GM20431 (cell line): Measurements from ENCODE around the gene CACNA1G.

Experiments
- in situ Hi-C: fragments of 300-500 bp; cut with MseI, MboI; formaldehyde crosslinking; loops from one replicate; pipeline ENCODE4 v1.15.0; 2020; ENCODE audit warnings: low sequenced_read_pairs; ENCODE audit not compliant: unreplicated experiment

CACNA1G gene

DNA sequence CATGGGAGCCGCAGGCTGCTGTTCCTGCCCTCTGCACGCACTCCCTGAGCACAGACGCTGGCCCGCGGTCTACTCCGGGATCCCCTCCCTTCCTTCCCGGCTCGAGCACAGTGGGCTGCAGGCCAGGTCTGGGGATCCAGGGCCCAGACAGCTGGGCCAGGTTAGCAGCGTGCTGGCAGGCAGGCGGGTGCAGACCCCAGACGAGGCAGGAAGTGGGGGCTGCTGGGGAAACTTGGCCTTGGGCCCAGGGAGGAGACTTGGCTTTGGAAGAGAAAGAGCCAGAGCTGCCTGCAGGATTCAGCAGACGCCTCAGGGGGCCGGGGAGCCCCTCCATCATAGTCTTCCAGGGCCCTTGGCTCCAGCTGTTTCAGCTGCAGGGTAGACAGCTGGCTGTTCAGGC lies 44.0 kb downstream of the CACNA1G start:
- in situ Hi-C loops = no loop called here

DNA sequence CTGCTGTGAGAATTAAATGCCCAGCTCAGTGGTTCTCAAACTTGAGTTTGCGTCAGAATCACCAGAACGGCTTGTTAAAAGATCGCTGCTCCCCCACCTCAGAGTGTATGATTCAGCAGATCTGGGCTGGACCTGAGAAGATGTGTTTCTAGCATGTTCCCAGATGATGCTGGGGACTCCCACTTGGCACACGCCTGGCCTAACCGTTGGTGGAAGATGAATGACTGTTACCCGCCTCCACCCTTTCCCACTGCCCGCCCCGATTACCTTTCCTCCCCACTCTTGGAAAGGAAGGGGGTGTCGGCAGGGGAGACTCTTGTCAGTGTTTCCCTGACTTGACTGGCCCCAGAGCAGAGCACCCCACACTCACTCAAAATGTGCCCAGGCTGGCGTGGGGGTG lies 44.9 kb downstream of the CACNA1G start:
- in situ Hi-C loops = no loop called here

DNA sequence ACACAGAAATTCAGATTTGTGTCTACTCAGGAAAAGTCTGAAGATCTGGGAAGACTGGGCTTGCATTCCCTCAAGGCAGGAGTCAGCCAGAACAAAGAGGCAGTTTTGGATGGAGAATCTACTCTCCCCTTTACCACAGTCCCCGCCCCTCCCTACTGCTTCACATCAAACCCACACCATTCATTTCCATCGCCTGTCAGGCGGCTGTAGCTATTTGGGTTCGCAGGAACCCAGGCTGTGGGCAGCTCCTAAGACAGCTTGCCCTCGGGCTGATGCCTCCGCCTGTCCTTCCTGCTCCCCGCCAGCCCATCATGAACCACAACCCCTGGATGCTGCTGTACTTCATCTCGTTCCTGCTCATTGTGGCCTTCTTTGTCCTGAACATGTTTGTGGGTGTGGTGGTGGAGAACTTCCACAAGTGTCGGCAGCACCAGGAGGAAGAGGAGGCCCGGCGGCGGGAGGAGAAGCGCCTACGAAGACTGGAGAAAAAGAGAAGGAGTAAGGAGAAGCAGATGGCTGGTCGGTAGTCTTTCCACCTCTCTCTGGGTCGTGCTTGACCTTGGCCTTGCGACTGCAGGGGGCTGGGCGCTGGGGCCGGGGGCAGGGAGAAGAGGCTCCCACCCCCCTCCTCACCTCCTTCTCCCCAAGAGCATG lies 47.1 kb downstream of the CACNA1G start:
- in situ Hi-C loops = no loop called here

DNA sequence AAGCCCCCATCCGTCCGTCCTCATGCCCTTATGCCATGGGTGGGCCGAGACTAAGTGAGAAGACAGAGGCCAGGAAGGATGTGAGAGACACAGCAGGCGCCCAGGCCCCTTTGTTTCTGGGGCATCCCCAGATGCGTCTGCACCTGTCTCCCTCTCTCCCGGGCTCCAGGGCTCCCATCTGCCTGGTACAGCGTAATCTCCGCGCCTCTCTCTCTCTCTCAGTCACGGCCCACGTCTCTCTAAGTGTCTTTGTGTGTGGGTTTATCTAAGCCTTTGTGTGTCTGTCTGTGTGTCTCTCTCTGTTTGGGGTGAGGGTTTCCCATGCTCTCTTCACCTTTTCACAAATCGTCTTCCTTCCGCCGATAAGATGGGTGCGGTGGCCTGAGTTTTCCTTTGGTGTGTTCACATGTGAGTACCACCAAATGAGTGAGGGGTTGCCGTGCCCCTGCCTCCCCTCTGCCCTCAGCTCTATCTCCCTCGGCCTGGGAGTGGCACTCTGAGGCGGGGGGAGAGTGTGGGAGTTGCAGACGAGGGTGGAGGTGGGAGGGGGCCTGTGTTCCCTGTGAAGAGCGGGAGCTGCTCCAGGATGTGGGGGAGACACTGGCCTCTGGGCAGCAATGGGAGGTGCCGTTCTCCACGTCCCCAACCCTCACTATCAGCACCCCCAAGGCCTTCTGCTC lies 48.3 kb downstream of the CACNA1G start:
- in situ Hi-C loops = no loop called here

DNA sequence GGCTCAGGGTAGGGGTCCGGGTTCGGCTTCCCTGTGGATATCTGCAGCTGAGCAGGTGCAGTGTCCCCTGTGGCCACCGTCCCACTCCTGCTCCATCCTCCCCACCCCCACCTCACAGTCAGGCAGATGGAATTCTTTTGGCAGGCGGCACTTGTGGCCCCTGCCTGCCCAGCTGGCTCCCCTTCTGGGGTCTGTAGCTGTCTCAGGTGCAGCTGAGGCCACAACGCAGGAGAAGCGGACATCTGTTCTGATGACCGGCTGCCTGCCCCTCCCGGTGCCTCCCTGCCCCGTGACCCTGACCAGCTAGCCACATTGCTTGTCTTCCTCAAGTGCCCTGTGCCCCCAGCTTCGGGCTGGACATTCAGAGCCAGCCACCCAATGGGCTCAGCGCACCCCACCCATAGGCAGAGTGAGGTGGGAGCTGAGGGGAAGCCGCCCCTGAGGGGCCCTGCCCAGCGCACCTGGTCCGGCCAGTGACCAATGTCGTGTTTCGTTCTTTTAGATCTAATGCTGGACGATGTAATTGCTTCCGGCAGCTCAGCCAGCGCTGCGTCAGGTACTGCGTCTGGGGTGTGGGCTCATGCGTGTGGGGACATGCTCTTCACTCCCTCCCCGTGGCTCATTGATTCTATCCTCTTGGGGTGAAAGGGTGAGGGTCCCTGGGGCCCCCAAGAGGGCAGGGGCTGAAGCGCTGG lies 49.0 kb downstream of the CACNA1G start:
- in situ Hi-C loops = no loop called here

DNA sequence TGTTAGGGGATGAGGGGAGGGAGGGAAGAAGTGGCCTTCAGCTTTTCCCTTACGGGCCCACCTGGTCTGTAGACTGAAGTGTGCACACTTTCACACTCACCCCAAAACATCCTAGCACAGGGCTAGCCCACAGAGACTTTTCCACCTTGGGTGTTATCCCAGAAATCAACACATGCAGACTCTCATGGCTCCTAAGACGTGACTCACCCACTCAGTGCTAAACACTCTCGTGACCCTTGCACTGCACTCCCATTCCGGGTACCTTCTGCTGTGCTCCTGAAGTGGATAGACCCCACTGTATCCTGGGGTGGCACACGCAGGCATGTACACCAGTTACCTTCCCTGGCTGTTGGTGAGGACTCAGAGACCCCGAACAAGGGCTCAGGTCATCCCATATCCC lies 51.1 kb downstream of the CACNA1G start:
- in situ Hi-C loops = no loop called here

DNA sequence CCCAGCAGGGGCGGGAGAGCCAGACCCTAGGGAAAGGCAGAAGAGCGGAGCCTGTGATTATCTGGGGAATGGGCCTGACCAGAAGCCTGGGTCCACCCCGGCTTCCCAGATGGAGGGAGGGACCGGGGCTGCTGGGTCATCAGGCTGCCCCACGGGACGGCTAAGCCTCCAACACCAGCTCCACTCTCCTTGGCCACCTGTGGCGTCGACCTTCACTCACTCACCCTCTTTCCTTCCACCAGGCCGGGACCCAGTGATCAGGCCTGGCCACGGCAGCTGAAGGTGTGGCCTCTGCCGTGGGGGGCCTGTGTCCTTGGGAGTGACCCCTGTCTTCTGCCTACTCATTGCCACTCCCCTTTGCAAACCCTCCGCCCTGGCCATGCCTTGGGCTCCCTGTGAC lies 51.8 kb downstream of the CACNA1G start:
- in situ Hi-C loops = no loop called here

DNA sequence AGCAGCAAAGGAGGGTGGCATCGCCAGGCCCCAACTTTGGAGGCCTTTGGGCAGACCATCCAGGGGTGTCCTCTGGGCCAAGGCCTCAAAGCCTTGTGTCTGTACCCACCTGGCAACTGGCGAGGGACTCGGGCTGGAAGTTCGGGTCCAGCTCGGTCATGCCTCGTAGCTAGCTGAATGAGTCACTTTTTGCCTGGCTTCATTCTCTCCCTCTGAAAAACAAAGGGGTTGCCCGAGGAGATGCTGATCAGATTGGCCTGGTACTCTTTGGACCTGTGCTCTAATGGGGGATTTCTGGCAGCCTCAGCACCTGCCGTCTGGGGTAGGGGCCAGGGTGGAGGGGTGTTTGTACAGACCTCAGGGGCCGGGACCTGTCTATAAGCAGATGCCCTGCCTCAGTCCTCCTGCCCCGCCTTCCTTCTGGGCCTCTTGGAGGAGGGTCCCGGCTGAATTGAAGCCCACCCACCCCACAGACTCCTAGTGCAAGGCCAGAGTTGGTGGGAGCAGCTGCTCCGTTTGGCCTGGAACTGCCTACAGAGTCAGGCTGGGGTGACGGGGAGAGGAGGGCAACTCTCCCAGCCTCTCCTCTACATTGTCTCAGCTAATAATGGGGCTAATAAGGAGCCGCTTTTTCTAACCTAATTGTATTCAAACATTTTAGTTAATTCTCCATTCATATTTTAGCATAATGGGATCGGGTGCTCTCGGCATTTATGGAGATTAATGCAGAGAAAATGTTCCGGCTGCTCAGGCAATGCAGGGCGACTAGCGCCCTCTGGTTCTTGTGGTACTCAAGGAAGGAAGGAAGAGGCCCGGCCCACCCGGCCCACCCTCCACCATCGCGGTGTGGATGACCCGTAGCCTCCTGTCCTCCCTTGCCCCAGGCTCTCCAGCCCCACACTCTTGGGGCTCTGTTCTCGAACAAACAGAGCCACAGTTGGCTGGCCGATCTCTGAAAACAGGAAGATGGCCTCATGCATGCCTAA lies 52.8 kb downstream of the CACNA1G start:
- in situ Hi-C loops = no loop called here

DNA sequence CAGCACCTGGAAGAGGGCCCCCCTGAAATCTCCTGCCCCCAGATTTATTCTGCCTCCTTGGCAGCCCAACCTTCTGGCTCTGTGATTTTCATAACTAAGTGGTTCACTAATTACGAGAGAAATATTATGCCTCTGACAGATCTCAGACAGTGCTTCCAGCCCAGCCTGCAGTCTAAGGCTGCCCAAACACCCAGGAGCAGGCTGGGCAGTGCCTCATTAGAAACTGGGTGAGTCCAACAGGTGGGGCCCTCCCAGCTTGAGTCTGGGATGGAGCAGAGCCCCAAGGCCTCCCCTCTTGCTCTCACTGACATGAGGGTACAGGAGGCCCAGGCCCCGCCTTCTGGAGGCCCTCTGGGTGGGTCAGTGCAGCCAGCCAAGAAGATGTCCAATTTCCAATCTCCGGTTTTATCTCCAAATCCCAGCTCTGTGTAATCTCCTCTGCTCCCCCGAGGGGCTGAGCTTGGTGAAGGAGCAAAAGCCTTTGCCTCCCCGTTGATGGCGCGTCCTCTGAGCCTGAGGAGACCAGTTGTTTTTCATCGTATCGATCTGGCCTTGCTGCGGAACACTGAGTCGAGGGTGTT lies 54.0 kb downstream of the CACNA1G start:
- in situ Hi-C loops = no loop called here

DNA sequence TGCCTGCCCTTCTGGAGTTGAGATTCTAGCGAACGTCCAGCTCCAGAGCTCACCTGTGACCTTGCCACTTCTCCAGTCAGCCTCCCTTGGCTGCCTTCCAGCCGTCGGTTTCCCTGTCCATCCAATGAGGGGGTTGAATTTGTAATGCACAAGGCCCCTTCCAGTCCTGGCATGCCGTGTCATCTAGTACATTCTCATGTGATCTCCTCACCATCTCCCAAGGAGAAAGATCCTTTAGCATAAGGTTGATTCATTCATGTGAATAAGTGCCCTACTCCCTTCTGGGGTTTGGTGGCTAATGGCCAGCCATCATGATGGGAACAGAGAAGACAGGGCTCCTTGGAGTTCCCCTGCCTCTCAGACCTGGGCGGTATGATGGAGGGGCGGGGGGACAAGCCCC lies 55.3 kb downstream of the CACNA1G start:
- in situ Hi-C loops = no loop called here

DNA sequence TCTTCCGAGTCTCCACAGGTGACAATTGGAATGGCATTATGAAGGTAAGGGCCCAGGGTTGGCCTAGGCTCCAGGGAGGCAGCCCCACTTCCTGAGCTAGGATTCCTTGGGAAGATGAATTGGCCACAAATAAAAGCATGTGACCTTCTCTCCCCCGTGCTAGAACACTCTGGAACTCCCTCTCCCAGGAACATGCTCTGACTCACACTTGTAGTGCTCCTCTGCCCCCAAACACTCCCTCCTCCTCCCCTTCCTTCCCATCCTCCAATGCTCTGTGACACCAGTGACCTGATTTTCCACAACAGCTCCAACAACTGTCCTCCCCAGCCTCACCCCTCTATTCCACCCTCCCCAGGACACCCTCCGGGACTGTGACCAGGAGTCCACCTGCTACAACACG lies 57.8 kb downstream of the CACNA1G start:
- in situ Hi-C loops = no loop called here

DNA sequence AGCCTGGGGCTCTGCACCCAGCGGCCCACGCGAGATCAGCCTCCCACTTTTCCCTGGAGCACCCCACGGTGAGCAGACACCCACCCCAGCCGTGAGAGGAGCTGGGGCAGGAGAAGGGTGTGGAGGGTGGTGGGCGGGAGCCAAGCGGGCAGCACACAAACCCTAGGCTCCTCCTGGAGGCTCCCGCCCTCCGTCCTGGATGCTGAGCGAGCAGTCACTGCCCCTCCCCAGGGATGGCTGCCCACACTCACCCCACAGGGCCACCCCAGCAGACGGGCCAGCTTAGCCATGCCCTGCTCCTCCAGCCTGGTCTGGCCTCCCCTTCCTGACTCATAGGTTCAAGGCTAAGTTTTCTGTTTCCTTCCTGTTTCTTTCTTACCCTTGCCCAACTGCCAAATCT lies 58.4 kb downstream of the CACNA1G start:
- in situ Hi-C loops = no loop called here

DNA sequence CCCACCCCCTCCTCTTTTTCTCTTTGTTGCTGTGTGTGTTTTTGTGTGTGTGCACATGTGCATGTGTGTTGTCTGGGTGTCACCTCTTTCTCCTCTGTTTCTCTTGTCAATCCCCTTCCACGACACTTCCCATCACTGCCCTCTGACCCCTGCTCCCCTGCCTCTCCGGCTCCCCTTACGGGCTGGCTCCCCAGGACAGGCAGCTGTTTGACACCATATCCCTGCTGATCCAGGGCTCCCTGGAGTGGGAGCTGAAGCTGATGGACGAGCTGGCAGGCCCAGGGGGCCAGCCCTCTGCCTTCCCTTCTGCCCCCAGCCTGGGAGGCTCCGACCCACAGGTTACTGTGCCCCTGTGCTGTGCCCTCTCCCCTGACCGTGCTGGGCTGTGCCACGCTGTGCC lies 59.0 kb downstream of the CACNA1G start:
- in situ Hi-C loops = no loop called here

DNA sequence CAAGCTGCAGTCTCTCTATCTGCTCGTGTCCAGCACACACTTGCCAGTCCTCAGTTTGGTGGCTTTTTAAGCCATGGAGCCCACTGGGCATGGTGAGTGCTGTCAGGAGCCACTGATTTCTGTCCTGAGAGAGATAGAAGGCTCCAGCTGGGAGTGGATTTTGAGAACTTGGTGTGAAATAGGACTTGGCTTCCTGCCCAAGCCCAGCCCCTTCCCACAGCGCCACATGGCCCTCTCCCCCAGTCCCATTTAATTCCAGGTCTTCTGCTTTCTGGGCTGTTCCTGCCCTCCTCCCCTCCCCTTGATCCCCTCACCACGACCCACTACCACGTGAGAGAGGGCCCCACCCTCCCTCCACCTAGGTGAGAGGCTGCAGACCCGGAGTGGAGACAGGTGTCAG lies 59.7 kb downstream of the CACNA1G start:
- in situ Hi-C loops = no loop called here

DNA sequence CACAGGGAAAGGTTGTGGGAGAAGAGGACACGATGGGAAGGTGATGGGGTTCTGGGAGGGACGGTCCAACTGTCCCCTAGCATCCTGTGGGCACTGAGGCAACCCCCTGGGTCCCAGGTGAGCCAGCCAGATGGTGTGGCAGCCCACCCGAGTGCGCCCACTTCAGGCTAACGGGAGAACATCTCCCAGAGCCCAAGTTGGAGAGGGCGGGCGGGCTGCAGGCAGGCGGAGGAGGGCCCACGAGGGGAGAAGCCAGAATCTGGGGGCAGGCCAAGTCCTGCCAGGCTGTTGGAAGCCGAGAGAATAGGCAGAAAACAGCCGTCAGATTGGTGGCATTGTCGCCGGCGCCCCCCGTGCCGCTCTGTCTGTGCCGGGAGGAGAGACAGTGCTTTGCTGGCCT lies 60.3 kb downstream of the CACNA1G start:
- in situ Hi-C loops = no loop called here

DNA sequence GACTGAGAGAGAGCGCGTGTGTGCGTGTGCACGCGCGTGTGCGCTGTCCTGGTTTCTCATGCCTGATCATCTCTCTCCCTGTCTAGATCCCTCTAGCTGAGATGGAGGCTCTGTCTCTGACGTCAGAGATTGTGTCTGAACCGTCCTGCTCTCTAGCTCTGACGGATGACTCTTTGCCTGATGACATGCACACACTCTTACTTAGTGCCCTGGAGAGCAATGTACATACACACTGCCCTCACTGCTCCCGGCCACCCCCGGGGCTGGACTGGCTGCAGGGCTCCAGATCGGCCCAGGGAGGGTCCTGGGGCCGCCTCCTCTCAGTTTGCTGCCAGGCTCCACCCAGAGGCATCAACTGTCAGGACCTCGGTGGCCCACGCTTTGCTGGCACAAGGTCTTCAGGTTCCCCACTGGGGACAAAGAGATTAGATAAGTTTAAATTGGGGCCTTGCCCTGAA lies 61.1 kb downstream of the CACNA1G start:
- in situ Hi-C loops = no loop called here

DNA sequence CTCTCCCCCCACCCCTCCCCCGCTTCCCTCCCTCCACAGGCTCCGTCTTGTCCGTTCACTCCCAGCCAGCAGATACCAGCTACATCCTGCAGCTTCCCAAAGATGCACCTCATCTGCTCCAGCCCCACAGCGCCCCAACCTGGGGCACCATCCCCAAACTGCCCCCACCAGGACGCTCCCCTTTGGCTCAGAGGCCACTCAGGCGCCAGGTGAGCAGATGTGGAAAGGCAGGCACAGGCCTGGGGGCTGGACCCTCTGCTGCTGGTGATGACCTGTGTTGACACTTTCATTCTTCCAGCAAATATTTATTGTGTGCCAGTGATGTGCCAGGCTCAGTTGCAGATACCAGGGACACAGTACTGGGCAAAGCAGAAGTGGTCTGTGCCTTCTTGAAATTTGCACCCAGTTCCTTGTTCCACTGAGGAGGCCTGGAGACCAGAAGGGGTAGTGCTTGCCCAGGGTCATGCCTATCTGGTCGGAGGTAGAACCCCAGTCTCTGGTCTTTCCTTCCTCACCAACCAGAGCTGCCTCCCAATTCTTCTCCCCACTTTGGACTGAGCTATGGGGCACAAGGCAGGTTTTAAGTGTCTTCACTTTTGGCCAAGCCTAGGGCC lies 63.9 kb downstream of the CACNA1G start:
- in situ Hi-C loops = no loop called here

DNA sequence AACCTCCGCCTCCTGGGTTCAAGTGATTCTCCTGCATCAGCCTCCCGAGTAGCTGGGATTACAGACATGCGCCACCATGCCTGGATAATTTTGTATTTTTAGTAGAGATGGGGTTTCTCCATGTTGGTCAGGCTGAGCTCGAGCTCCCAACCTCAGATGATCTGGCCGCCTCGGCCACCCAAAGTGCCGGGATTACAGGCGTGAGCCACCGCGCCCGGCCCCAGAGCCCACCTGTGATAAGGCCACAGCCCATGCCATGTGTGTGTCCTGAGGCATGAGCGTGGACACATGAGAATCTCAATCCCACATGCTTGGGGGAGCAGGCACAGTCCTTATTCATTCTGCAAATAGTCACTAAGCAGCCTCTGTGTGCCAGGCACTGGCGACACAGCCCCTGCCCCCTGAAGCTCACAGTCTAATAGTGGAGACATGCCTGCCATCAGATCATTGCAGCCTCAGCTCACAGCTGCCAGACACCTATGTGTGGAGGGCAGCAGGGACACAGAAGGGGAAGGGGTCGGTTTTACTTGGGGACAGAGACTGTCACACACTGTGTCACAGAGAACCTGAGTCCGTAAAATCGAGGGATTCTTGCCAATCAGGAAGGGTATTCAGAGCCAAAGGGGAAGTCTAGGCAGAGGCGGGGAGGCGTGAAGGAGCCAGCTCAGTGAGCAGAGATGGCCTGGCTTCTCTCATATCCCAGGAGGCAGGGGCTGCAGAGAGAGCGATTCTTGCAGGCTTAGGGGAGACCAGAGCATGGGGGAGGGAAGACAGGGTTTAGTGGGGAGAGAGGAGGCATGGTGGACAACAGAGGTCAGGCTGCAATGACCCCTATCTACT lies 64.7 kb downstream of the CACNA1G start:
- in situ Hi-C loops = no loop called here
